GM10266 (cell line): ENCODE measurements around the gene SIX2.
"Not testable (repeated sequence)": the region's sequence is repeated elsewhere in the genome, so short reads cannot be mapped to it uniquely, and the experiment has no call there.

ENCODE experiments used
- DNase-seq: peaks from one replicate; pipeline ENCODE4 v3.0.0; 2012; ENCODE audit errors: extremely low spot score
- CTCF ChIP-seq: IDR thresholded peaks from 2 replicates; pipeline ENCODE4 v1.5.1; 2012; ENCODE audit warnings: mild to moderate bottlenecking, low read depth; ENCODE audit not compliant: control insufficient read depth, insufficient read depth; ENCODE audit errors: missing control alignments

Gene SIX2

GRCh38 chr2:45045706-45046105 lies 36.5 kb upstream of the SIX2 start:
- no peak for DNase-seq
- no peak for TF ChIP-seq CTCF

GRCh38 chr2:45044916-45045315 lies 35.7 kb upstream of the SIX2 start:
- no peak for DNase-seq
- TF ChIP-seq CTCF: no peak

GRCh38 chr2:45043174-45043573 lies 33.9 kb upstream of the SIX2 start:
- no peak for TF ChIP-seq CTCF
- DNase-seq: no peak

GRCh38 chr2:45042401-45042800 lies 33.1 kb upstream of the SIX2 start:
- no peak for DNase-seq
- TF ChIP-seq CTCF: no peak

- DNase-seq: no peak
- TF ChIP-seq CTCF: no peak
Measured at GRCh38 chr2:45040786-45041185, 31.5 kb upstream of the SIX2 start.

GRCh38 chr2:45039804-45040203 lies 30.6 kb upstream of the SIX2 start:
- DNase-seq: not testable (repeated sequence)

GRCh38 chr2:45038861-45039260 lies 29.6 kb upstream of the SIX2 start:
- DNase-seq: not testable (repeated sequence)

- no peak for DNase-seq
- TF ChIP-seq CTCF: no peak
Measured at GRCh38 chr2:45033302-45033701, 24.1 kb upstream of the SIX2 start.
